WTC11 (cell line): ENCODE data around the gene LRRC74A. TPM values are rescaled to one million over a fixed set of nuclear protein-coding genes. Genes with fewer than 3 reads are reported as not detected.

ENCODE experiments used
- ATAC-seq: fragments of 200-7000 bp; cut with Tn5 transposase; 2 replicates; pipeline ENCODE4 v1.10.0; 2021; ENCODE audit warnings: mild to moderate bottlenecking, moderate library complexity
- CTCF ChIA-PET: fragments of 300-600 bp; sonication (Branson Sonifier 250); formaldehyde crosslinking; loops from one replicate; lab custom pipeline; 2021; ENCODE audit warnings: antibody characterized with exemption; lab: Charles Lee
- POLR2A ChIA-PET: fragments of 350-600 bp; sonication (Branson Sonifier 250); formaldehyde crosslinking; loops from one replicate; lab custom pipeline; 2021; ENCODE audit warnings: antibody characterized with exemption; lab: Charles Lee
- DNase-seq: peaks from one replicate; pipeline ENCODE4 v3.0.0; 2021; ENCODE audit warnings: low spot score
- H3K27ac Mint-ChIP-seq: 2 replicates; pipeline ENCODE4 v1.8.0; 2021; ENCODE audit warnings: mixed read lengths
- H3K27me3 Mint-ChIP-seq: 2 replicates; pipeline ENCODE4 v1.8.0; 2021; ENCODE audit warnings: low read depth, mild to moderate bottlenecking, moderate library complexity, mixed read lengths
- H3K36me3 Mint-ChIP-seq: 2 replicates; pipeline ENCODE4 v1.8.0; 2021; ENCODE audit warnings: mixed read lengths
- H3K4me1 Mint-ChIP-seq: 2 replicates; pipeline ENCODE4 v1.8.0; 2022; ENCODE audit warnings: mixed read lengths
- H3K4me3 Mint-ChIP-seq: 2 replicates; pipeline ENCODE4 v1.8.0; 2021; ENCODE audit warnings: mild to moderate bottlenecking, moderate library complexity, mixed read lengths
- H3K9me3 Mint-ChIP-seq: 2 replicates; pipeline ENCODE4 v1.8.0; 2021; ENCODE audit warnings: mixed read lengths
- ARID4B ChIP-seq: sonication (generic); formaldehyde crosslinking; IDR thresholded peaks from 2 replicates; pipeline ENCODE4 v1.8.0; 2023; ENCODE audit warnings: missing genetic modification reagents, mild to moderate bottlenecking, borderline replicate concordance
- ATF3 ChIP-seq: sonication (generic); formaldehyde crosslinking; conservative IDR thresholded peaks from 2 replicates; pipeline ENCODE4 v1.8.1; 2022; ENCODE audit warnings: mild to moderate bottlenecking, missing genetic modification reagents
- CDX4 ChIP-seq: fragments of 250-450 bp; sonication (Bioruptor Pico); IDR thresholded peaks from 2 replicates; pipeline ENCODE4 v1.9.0; 2021; ENCODE audit warnings: moderate library complexity, mild to moderate bottlenecking, inconsistent platforms, borderline replicate concordance
- CREB1 ChIP-seq: sonication (generic); formaldehyde crosslinking; IDR thresholded peaks from 2 replicates; pipeline ENCODE4 v1.8.0; 2023; ENCODE audit warnings: mild to moderate bottlenecking, missing genetic modification reagents
- E2F4 ChIP-seq: sonication (generic); formaldehyde crosslinking; IDR thresholded peaks from 2 replicates; pipeline ENCODE4 v1.8.1; 2022; ENCODE audit warnings: low read depth, mild to moderate bottlenecking, moderate library complexity, missing genetic modification reagents, borderline replicate concordance
- EMX1 ChIP-seq: fragments of 250-450 bp; sonication (Bioruptor Pico); IDR thresholded peaks from 2 replicates; pipeline ENCODE4 v1.8.0; 2021; ENCODE audit warnings: mild to moderate bottlenecking
- GABPB1 ChIP-seq: sonication (generic); formaldehyde crosslinking; IDR thresholded peaks from 2 replicates; pipeline ENCODE4 v1.8.1; 2023; ENCODE audit warnings: mild to moderate bottlenecking, missing genetic modification reagents
- JAZF1 ChIP-seq: fragments of 250-450 bp; sonication (Bioruptor Pico); IDR thresholded peaks from 2 replicates; pipeline ENCODE4 v1.9.0; 2021; ENCODE audit warnings: moderate library complexity, mild to moderate bottlenecking, inconsistent platforms
- NFE2L1 ChIP-seq: sonication (generic); formaldehyde crosslinking; IDR thresholded peaks from 2 replicates; pipeline ENCODE4 v1.8.1; 2023; ENCODE audit warnings: missing genetic modification reagents
- RORB ChIP-seq: fragments of 250-450 bp; sonication (Bioruptor Pico); IDR thresholded peaks from 2 replicates; pipeline ENCODE4 v1.9.0; 2021; ENCODE audit warnings: mild to moderate bottlenecking
- SMAD3 ChIP-seq: sonication (generic); formaldehyde crosslinking; IDR thresholded peaks from 2 replicates; pipeline ENCODE4 v1.8.0; 2022; ENCODE audit warnings: missing genetic modification reagents, mild to moderate bottlenecking, borderline replicate concordance
- TCF7 ChIP-seq: sonication (generic); formaldehyde crosslinking; IDR thresholded peaks from 2 replicates; pipeline ENCODE4 v1.8.0; 2022; ENCODE audit warnings: mild to moderate bottlenecking, low read depth, missing genetic modification reagents, moderate library complexity
- TEAD4 ChIP-seq: sonication (generic); formaldehyde crosslinking; IDR thresholded peaks from 2 replicates; pipeline ENCODE4 v1.8.0; 2022; ENCODE audit warnings: mild to moderate bottlenecking, missing genetic modification reagents
- USF1 ChIP-seq: sonication (generic); formaldehyde crosslinking; IDR thresholded peaks from 2 replicates; pipeline ENCODE4 v1.8.0; 2022; ENCODE audit warnings: mild to moderate bottlenecking, missing genetic modification reagents
- USF2 ChIP-seq: sonication (generic); formaldehyde crosslinking; IDR thresholded peaks from 2 replicates; pipeline ENCODE4 v1.8.1; 2023; ENCODE audit warnings: mild to moderate bottlenecking, missing genetic modification reagents, moderate library complexity
- ZNF121 ChIP-seq: sonication (generic); formaldehyde crosslinking; IDR thresholded peaks from 2 replicates; pipeline ENCODE4 v1.8.0; 2023; ENCODE audit warnings: missing genetic modification reagents
- ZNF281 ChIP-seq: sonication (generic); formaldehyde crosslinking; IDR thresholded peaks from 2 replicates; pipeline ENCODE4 v1.8.0; 2023; ENCODE audit warnings: mild to moderate bottlenecking, missing genetic modification reagents
- ZNF512 ChIP-seq: sonication (generic); formaldehyde crosslinking; IDR thresholded peaks from 2 replicates; pipeline ENCODE4 v1.8.1; 2022; ENCODE audit warnings: missing genetic modification reagents, borderline replicate concordance
- ZNF671 ChIP-seq: fragments of 250-450 bp; sonication (Bioruptor Pico); IDR thresholded peaks from 2 replicates; pipeline ENCODE4 v1.8.0; 2021; ENCODE audit warnings: mild to moderate bottlenecking
- total RNA-seq: library from RNA; stranded (reverse); gene quantifications from 3 replicates; pipeline ENCODE4 v1.2.3, GENCODE V29; 2021

Gene LRRC74A
- total RNA-seq, 1 experiment from 2014 or later: not detected

- CTCF ChIA-PET: interaction anchor here (0.9 to 2.9 kb wide), 4 partner anchors 11 to 30 kb away, joined by 3 to 11 read pairs (median 6); no protein-coding TSS in a partner anchor
- Mint-ChIP-seq H3K4me3 (no peak overlapping the region), H3K27ac (peak overlapping the region; percentile 30; the same call in 1 of the 2 replicates), H3K9me3 (peaks cover 19% of the 10 kb centered on the region), H3K27me3 (no peaks in the 10 kb centered on the region), H3K36me3 (peaks cover 14% of the 10 kb centered on the region; the same call in 1 of the 2 replicates), H3K4me1 (peaks cover 8% of the 10 kb centered on the region)
- POLR2A ChIA-PET: no interaction called here
- TF ChIP-seq ZNF512 (no peak), EMX1 (CRISPR knock-in tag) (no peak), ZNF281 (CRISPR knock-in tag) (no peak), TCF7 (CRISPR knock-in tag) (no peak), ZNF121 (no peak), CDX4 (CRISPR knock-in tag) (no peak), USF1 (CRISPR knock-in tag) (no peak), USF2 (CRISPR knock-in tag) (no peak), RORB (CRISPR knock-in tag) (no peak), ATF3 (CRISPR knock-in tag) (no peak), NFE2L1 (CRISPR knock-in tag) (no peak), JAZF1 (CRISPR knock-in tag) (no peak)
- ATAC-seq: no peak
- no peak for DNase-seq
These were observed 76.4 kb downstream of the LRRC74A start for GRCh38 chr14:76902591-76902990.

GRCh38 chr14:76904100-76904739, 78.0 kb downstream of the LRRC74A start:
- ATAC-seq: no peak
- Mint-ChIP-seq H3K27me3 (no peaks in the 10 kb centered on the region), H3K27ac (no peak overlapping the region), H3K36me3 (peaks cover 8% of the 10 kb centered on the region; the same call in 1 of the 2 replicates), H3K9me3 (peaks cover 22% of the 10 kb centered on the region), H3K4me1 (peaks cover 8% of the 10 kb centered on the region), H3K4me3 (no peak overlapping the region)
- CTCF ChIA-PET: interaction anchor here (0.6 to 2.9 kb wide), 8 partner anchors 9 to 191 kb away, joined by 3 to 11 read pairs (median 5); no protein-coding TSS in a partner anchor
- POLR2A ChIA-PET: no interaction called here
- no peak for DNase-seq
- TF ChIP-seq GABPB1 (CRISPR knock-in tag): no peak
- TF ChIP-seq E2F4 (CRISPR knock-in tag): no peak
- no peak for TF ChIP-seq CREB1 (CRISPR knock-in tag)
- no peak for TF ChIP-seq ARID4B (CRISPR knock-in tag)
- no peak for TF ChIP-seq TEAD4 (CRISPR knock-in tag)
- TF ChIP-seq SMAD3 (CRISPR knock-in tag): no peak
- TF ChIP-seq ZNF671 (CRISPR knock-in tag): no peak
